Peyer's patch (tissue), 4 donors: ENCODE data around the gene LACRT. TPM values are rescaled to one million over a fixed set of nuclear protein-coding genes. Genes with fewer than 3 reads are reported as not detected.

Experiments used
- DNase-seq, 3 donors: peaks; one replicate each; pipeline ENCODE4 v3.0.0-alpha.2; 2017 to 2019
- H3K27ac ChIP-seq, 4 donors: fragments of 200-600 bp; sonication (generic); one replicate each; pipeline ENCODE4 v1.5.1; 2016 to 2019
- H3K27me3 ChIP-seq, 2 donors: fragments of 200-600 bp; sonication (generic); one replicate each; pipeline ENCODE4 v1.5.1; 2019
- H3K36me3 ChIP-seq, 3 donors: fragments of 200-600 bp; sonication (generic); one replicate each; pipeline ENCODE4 v1.5.1; 2016 to 2019
- H3K4me1 ChIP-seq, 4 donors: fragments of 200-600 bp; sonication (generic); one replicate each; pipeline ENCODE4 v1.5.1; 2016 to 2019
- H3K4me3 ChIP-seq, 4 donors: fragments of 200-600 bp; sonication (generic); 1 replicate in 3 of 4; 2 replicates in 1 of 4; pipeline ENCODE4 v1.5.1; 2016 to 2019; ENCODE audit warnings: mild to moderate bottlenecking in 1 of 4
- H3K9me3 ChIP-seq, 4 donors: fragments of 200-600 bp; sonication (generic); one replicate each; pipeline ENCODE4 v1.5.1; 2016 to 2019; ENCODE audit warnings: mild to moderate bottlenecking in 1 of 4
- POLR2A ChIP-seq, 2 donors: fragments of 450-650 bp; IDR thresholded peaks; one replicate each; pipeline ENCODE4 v1.5.1; 2017; ENCODE audit warnings: antibody characterized with exemption in 2 of 2, mild to moderate bottlenecking in 2 of 2, moderate library complexity in 2 of 2
- total RNA-seq, 4 donors: library from RNA; depleted of rRNA; stranded (reverse); fragments of >200 nt; gene quantifications; one replicate each; pipeline ENCODE4 v1.1.0, GENCODE V29; 2016
- TF ChIP-seq, protein P1 (sequence below), 6 experiments: fragments of 450-650 bp in 4 of 6; fragments of 200-600 bp in 2 of 6; sonication (generic) in 1 of 6; IDR thresholded peaks; one replicate each; pipeline ENCODE4 v1.5.1; 2017 to 2019; ENCODE audit warnings: antibody characterized with exemption in 6 of 6, mild to moderate bottlenecking in 3 of 6, moderate library complexity in 1 of 6

LACRT gene
- total RNA-seq, 4 donors from 2014 or later, result not detected

DNA sequence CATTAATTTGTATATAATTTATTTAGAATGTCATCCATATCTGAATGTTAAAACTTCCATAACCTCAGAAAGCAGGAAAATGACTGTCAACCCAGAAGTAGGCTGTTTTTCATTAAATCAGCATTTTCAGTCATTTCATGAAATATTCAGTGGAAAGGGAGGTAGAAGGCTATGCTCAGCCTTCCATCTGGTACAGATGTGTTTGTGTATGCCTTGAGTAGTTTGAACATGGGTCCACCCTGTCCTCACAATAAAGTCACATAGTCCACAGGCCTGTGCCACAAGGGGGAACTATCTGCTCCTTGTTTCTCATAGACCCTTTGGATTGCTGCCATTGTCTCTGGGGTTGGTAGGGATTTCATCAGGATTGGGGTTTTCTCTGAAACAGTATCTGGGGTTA, 9.1 kb downstream of the LACRT start:
- Histone ChIP-seq H3K36me3 (no peaks in the 10 kb centered on the region), H3K4me3 (no peak overlapping the region), H3K4me1 (no peaks in the 10 kb centered on the region), H3K27ac (no peak overlapping the region), H3K27me3 (no peaks in the 10 kb centered on the region), H3K9me3 (peaks cover 0 to 16% (median 0%) of the 10 kb centered on the region in 4 donors)
- TF ChIP-seq, protein P1, sequence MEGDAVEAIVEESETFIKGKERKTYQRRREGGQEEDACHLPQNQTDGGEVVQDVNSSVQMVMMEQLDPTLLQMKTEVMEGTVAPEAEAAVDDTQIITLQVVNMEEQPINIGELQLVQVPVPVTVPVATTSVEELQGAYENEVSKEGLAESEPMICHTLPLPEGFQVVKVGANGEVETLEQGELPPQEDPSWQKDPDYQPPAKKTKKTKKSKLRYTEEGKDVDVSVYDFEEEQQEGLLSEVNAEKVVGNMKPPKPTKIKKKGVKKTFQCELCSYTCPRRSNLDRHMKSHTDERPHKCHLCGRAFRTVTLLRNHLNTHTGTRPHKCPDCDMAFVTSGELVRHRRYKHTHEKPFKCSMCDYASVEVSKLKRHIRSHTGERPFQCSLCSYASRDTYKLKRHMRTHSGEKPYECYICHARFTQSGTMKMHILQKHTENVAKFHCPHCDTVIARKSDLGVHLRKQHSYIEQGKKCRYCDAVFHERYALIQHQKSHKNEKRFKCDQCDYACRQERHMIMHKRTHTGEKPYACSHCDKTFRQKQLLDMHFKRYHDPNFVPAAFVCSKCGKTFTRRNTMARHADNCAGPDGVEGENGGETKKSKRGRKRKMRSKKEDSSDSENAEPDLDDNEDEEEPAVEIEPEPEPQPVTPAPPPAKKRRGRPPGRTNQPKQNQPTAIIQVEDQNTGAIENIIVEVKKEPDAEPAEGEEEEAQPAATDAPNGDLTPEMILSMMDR (IDR thresholded peaks at IDR 0.05), result no peak
- TF ChIP-seq POLR2A (IDR thresholded peaks at IDR 0.05), result no peak
- no peak for DNase-seq

DNA sequence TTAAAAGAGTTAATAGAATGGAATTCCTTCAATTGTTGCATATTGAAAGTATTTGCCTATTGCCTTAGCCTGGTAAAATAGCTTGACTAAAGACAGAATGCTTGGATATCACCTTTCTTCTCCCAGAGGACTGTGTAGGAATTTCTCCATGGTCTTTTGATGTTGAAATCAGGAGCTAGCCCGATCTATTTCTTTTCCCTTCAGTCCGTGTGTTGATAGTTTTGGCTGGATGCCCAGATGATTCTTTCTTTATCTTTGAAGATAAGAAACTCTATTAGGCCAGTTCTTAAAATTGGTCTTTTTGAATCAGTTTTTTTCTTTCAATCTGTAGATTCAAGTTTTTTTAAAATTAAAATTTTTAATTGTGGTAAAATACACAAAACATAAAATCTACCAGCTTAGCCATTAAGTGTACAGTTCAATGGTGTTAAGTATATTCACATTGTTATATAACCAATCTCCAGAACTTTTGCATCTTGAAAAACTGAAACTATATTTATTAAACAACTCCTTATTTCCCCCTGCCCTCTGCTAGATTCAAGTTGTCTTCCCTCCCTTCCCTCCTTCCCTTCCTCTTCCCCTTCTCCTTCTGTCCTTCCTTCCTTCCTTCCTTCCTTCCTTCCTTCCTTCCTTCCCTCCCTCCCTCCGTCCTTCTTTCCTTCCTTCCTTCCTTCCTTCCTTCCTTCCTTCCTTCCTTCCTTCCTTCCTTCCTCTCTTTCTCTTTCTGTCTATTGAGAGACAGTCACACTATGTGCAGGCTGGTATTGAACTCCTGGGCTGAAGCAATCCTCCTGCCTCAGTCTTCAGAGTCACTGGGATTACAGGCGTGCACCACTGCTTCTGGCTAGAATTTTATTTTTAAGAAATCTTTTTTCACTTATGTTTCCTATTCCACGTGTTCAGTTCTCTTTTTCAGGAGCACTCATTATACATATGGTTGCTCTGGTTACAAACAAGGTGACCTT, 10.1 kb downstream of the LACRT start:
- H3K36me3 ChIP-seq, result no peaks in the 10 kb centered on the region
- no peak for DNase-seq
- no peaks in the 10 kb centered on the region for H3K27me3 ChIP-seq
- H3K4me1 ChIP-seq, result no peaks in the 10 kb centered on the region
- TF ChIP-seq, protein P1 (IDR thresholded peaks at IDR 0.05), result no peak
- TF ChIP-seq POLR2A (IDR thresholded peaks at IDR 0.05), result no peak
- H3K27ac ChIP-seq, result no peak overlapping the region
- H3K4me3 ChIP-seq, result no peak overlapping the region
- peaks cover 0 to 16% (median 0%) of the 10 kb centered on the region in 4 donors for H3K9me3 ChIP-seq

DNA sequence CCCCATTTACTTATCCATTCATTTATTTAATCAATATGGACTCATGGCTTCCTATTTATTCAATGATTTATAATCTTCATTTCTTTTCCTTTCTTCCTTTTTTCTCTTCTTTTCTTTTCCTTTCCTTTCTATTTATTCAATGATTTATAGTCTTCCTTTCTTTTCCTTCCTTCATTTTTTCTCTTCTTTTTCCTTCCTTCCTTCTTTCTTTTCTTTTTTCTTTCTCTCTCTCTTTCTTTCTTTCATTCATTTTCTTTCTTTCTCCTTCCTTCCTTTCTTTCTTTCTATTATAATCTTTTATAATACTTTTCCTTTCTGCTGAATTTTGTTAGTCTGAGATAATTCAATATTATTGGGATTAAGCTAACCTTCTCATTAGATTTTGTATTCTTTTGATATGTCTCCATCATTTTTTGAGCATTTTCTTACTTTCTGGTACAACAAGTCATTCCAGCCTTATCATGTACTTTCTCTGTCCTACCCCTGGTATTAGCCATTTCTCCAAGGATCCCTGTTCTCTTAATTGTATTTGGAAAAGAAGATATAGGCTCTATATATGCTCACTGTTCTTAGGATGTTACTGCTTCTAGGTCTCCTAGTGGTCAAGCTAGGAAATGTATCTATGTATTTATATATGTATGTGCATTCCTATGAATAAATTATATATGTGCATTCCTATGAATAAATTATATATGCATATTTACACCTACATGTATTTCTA, 12.1 kb downstream of the LACRT start:
- Histone ChIP-seq H3K4me3 (no peak overlapping the region), H3K4me1 (no peaks in the 10 kb centered on the region), H3K27me3 (no peaks in the 10 kb centered on the region), H3K9me3 (peaks cover 0 to 5% (median 0%) of the 10 kb centered on the region in 4 donors), H3K27ac (no peak overlapping the region), H3K36me3 (no peaks in the 10 kb centered on the region)
- no peak for DNase-seq
- no peak for TF ChIP-seq POLR2A (IDR thresholded peaks at IDR 0.05)
- TF ChIP-seq, protein P1 (IDR thresholded peaks at IDR 0.05), result peak in 1 of 6 experiments; percentile 10

DNA sequence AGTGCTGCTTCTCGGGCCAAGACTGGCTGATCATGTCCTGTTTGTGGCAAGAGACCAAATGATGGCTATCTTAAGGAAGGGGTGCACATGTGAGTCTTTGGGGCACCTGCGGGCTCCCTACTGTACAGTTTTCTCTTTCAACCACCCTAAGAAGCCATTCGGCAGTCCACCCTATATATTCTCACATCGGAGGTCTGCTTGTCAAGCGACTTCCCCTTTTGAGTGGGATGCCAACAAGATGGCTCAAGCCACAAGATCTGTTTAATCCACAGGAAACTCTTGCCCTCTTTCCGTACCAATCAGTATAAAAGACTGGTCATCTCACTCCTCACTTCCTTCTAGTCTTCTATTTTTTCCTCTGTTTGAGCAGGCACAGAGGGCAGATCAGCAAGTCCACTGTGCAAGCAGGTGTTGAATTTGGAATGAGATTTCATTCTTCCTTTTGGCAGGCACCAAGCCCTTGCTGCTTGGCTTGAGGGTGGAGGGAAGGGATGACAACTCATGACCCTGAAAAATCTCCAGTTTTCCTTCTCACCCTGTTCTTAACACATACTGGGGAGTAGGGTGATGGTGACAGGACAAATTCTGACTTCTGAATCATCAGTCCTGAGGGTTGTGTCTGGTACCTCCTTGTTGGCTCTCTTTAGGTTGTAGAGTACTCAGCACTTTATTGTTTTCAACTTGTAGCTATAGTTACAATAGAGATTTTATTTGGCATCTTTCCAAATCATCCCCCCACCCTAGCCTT, 17.6 kb downstream of the LACRT start:
- TF ChIP-seq, protein P1 (IDR thresholded peaks at IDR 0.05), result no peak
- TF ChIP-seq POLR2A (IDR thresholded peaks at IDR 0.05), result no peak
- Histone ChIP-seq H3K4me3 (no peak overlapping the region), H3K9me3 (no peaks in the 10 kb centered on the region), H3K27me3 (no peaks in the 10 kb centered on the region), H3K36me3 (no peaks in the 10 kb centered on the region), H3K27ac (no peak overlapping the region), H3K4me1 (no peaks in the 10 kb centered on the region)
- DNase-seq, result no peak

DNA sequence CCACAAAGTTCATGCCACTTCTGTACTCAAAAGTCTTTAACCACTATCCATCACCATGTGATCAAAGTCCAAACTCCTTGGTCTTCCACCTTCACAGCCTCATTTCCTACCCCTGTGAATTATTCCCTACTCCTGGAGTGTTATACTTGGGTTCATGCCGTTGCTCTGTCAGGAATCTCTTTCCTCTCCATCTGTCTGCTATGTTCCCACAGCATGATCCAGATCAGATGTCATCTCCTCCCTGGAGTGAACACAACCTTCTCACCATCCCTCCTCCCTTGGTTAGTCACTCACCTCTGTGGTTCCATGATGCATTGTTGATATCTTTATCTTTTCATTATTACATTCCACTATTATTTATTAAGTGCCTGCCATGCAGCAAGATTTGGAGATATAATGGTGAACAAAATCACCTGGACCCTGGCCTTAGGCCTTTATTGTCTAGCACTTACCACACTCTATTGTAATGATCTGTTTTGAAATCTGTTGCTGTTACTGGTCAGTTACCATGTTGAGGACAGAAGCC, 22.4 kb downstream of the LACRT start:
- no peaks in the 10 kb centered on the region for H3K9me3 ChIP-seq
- H3K4me1 ChIP-seq, result no peaks in the 10 kb centered on the region
- DNase-seq, result no peak
- H3K27ac ChIP-seq, result no peak overlapping the region
- no peak overlapping the region for H3K4me3 ChIP-seq
- no peaks in the 10 kb centered on the region for H3K36me3 ChIP-seq
- H3K27me3 ChIP-seq, result no peaks in the 10 kb centered on the region
- TF ChIP-seq, protein P1 (IDR thresholded peaks at IDR 0.05), result no peak
- no peak for TF ChIP-seq POLR2A (IDR thresholded peaks at IDR 0.05)
